Measurements from ENCODE around the gene RAB31. TPM values are rescaled to one million over a fixed set of nuclear protein-coding genes. Genes with fewer than 3 reads are reported as not detected.

RAB31 gene
- total RNA-seq, 1 experiment from 2014 or later = 12.9 TPM

DNA sequence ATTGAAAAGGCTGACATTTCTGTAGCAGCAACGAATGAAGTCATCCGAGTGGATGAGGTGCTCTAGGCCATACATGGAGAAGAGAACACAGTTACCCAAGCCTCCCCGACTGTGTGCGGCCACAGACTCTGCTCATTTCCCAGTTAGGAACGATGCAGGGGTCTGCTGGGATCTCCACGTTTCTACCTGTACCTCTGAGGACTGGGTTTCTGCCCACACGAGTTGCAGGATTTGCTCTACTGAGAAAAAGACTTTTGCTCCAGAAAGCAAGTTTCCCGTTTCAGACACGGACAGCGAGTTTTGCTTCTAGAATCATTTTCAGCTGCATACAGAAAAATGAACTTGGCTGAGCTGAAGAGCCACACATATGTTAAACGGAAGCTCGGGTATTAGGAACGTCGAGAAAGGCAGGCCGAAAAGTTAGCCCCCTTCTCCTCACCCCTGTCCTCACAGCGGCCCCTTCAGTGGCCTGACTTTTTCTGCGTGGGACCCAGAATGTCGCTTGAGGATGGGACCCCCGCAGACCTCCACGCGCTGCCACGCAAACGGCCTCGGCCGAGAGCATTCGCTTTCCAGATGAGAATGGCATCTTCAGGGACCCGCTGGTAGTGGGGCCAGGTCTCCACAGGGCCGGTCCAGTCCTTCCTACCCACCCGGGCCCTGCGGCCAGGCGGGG is 582 bp upstream of the RAB31 start:
- no peak for DNase-seq (ENCODE audit: low read depth, low spot score)
- in situ Hi-C loops (cut with HindIII; ENCODE audit: low pct_unique_long_range_greater_than_20kb, low sequenced_read_pairs) = no loop called here

DNA sequence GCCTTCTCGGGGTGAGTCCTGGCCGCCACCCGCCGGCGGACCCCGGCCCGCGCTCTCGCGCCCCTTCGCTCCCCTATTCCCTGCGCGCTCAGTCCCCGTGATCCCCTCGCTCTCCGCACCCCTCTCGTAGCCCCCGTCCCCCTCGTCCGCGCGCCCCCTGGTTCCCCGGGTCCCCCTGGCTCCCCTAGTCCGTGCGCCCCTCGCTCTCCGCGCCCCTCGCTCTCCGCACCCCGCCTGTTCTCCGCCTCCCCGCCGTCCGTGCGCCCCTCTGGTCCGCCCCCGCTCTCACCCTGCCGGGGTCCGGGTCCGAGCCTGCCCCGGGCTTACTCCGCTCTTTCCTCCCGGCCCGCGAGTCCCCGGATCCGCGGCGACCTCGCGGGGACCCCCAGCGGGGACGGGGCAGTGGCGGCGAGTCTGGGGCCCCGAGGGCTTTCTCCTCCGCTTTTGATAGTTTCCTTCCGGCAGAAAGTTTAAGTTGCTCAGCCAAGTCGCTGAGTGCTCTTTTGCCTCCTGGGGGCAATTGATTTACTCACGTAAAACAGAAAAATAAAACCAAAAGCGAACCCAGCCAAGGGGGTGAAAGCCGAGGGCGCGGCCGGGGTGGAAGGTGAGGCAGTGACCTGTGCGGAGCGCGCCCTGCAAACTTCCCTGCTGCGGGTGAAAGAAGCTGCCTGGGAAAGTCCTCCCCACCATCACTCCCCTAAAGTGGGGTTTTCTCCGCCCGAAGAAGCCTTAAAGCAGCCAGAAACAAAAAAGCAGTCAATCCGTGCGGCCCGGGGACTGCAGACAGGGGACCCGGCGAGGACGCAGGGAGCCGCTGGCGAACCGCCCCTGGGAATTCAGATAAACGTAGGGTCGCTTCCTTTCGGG is 568 bp downstream of the RAB31 start:
- DNase-seq (ENCODE audit: low read depth, low spot score) = no peak

DNA sequence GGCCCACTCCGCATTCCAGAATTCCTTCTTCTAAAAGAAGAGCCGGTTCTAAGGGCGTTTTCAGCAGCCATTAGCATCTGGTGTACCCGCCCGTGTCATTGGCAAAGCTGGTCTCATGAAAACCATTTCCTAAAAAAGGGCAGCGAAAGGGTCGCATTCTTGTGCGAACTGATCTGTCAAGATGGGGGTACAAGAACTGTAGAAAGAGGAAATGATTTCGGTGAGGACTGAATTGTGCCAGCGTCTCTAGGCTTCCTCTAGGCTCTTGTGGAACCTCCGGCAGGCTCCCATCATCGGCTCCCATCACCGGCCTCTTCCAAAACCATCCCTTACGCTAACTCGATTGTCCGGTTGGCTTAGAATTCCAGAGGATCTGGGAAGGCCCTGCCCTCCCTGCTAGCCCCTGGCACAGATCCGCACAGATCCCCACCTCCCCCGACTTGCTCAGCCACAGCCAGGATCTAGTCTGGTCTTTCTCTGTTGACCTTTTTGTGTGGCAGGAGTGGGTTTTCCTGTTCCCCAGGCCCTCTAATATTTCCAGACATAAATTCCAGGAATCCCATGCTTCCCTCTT is 1.3 kb downstream of the RAB31 start:
- DNase-seq (ENCODE audit: low read depth, low spot score) = no peak
- in situ Hi-C loops (cut with HindIII; ENCODE audit: low pct_unique_long_range_greater_than_20kb, low sequenced_read_pairs) = no loop called here

More for the DNA sequence above, 568 bp downstream of the RAB31 start:
- in situ Hi-C loops (cut with HindIII; ENCODE audit: low pct_unique_long_range_greater_than_20kb, low sequenced_read_pairs) = no loop called here

DNA sequence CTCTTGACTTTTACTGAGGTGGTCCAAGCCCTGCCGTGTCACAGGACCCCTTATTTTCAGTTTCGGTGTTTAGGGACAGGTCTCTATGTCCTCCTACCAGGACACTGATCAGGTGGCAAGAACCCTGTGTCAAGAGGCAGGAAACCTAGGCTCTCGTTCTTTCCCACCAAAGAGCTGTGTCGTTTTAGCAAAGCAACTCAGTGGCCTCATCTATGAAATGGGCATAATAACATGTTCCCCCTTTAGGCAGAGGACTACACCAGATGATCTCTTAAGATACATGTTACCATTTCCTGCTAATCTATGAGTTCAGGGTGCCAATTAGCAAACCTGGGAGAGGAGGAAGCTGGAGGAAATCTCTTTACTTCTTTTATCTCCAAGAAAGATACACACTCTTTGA is 1.9 kb downstream of the RAB31 start:
- in situ Hi-C loops (cut with HindIII; ENCODE audit: low pct_unique_long_range_greater_than_20kb, low sequenced_read_pairs) = no loop called here
- DNase-seq (ENCODE audit: low read depth, low spot score) = no peak

DNA sequence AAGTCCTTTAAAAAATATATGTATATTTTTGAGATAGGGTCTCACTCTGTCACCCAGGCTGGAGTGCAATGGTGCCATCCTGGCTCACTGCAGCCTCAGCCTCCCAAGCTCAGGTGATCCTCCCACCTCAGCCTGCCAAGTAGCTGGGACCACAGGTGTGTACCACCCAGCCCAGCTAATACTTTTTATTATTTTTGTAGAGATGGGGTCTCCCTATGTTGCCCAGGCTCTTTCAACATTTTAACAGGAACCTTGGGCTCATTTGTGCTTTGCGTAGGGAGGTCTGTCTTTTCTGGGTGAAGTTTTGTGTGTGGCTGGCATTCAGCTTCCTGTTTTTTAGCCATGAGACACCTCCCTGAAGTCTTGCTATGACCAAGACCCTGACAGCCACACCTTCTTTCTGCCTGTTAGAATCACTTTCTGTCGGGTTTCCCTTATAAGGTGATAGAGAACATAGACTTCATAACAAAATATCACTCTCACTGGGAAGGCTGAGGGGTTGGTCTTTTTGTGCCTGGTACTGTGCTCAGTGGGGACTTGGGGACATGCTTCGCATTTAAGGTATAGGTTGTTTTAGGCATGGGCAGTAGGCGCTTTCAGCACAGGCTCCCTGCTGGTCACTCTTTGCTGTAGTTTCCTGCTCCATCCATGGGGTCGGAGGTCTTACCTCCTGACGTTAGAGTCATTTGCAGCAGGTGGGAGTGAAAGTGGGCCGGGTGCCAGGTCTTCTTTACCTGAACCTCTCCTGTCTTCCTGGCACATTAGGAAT is 3.4 kb downstream of the RAB31 start:
- DNase-seq (ENCODE audit: low read depth, low spot score) = no peak
- in situ Hi-C loops (cut with HindIII; ENCODE audit: low pct_unique_long_range_greater_than_20kb, low sequenced_read_pairs) = no loop called here

DNA sequence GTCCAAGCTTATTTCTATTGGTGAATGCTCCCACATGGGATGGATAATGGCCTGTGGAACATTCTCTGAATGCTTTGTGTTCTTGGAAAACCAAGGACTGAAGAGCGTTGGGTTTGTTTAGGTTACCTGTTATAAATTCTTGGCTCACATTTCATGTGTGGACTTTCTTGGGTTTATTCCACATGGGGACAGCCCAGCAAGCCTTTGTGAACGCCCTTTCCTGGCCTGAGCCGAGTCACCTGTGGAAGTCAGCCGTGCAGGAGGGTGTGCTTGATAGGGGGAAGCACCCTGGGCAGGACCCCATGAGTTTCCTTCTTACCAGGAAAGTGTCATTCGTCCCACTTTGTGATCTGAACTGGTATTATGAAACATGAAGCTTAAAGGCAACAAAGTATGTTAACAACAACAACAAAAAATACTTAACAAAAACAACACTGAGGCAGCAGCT is 4.1 kb downstream of the RAB31 start:
- no peak for DNase-seq (ENCODE audit: low read depth, low spot score)
- in situ Hi-C loops (cut with HindIII; ENCODE audit: low pct_unique_long_range_greater_than_20kb, low sequenced_read_pairs) = no loop called here

DNA sequence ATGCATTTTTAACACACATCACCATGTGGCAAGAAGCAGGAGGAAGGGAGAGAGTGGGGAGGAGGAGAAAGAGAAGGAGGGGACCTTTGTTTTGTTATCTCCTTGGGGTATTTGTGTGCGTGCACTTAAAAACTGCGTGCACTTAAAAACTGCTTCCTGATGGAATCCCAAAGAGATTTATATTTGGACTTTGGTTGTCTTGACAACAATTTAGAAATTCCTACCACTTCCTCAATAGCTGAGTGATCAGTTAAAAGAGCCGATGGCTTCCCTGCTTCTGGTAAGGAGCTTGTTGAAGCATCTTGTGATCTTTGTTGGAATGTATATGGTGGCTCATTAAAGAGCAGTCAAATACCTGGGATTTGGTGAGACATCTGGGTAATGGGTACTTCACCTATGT is 4.5 kb downstream of the RAB31 start:
- DNase-seq (ENCODE audit: low read depth, low spot score) = no peak
- in situ Hi-C loops (cut with HindIII; ENCODE audit: low pct_unique_long_range_greater_than_20kb, low sequenced_read_pairs) = no loop called here

DNA sequence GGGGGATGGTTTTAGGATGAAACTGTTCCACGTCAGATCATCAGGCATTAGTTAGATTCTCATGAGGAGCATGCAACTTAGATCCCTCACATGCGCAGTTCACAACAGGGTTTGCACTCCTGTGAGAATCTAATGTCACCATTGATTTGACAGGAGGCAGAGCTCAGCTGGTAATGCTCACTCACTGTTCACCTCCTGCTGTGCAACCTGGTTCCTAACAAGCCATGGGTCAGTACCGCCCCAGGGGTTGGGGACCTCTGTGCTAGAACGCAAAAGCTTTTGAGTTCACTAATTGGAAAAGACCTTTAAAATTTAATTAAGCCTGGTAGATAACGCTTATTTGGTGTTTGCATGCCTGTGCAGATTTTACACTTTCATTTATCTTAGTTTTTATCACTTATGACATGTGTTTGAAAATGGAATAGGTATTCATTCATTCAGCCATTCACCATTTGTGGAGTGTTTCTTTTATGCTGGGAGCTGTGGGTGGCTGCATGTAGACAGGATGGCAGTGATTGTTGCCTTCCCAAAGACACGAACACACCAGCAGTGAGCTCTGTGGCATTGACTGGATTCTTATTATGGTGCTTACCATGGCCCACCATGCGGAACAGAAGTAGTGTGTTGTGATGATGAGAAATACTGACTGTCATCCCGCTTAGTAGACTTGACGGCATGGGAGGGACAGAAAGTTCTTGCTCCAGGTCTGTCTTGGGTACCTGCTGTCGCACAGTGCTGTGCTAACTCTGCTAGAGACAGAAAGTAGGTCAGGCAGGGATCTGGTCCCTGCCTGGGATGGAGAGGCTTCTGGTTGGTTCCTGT is 6.4 kb downstream of the RAB31 start:
- in situ Hi-C loops (cut with HindIII; ENCODE audit: low pct_unique_long_range_greater_than_20kb, low sequenced_read_pairs) = no loop called here
- no peak for DNase-seq (ENCODE audit: low read depth, low spot score)

DNA sequence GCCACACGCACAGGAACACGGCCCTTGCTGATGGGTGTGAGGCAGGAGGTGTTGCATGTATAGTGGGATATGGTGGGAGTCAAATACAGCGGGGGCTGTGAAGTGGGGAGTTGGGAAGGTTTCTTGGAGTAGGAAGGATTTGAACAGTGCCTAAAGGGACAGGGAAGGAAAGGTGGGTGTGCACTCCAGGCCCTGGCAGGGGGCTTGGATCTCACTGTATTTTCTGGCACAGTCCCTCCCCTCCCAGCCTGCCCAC is 6.9 kb downstream of the RAB31 start:
- in situ Hi-C loops (cut with HindIII; ENCODE audit: low pct_unique_long_range_greater_than_20kb, low sequenced_read_pairs) = no loop called here
- DNase-seq (ENCODE audit: low read depth, low spot score) = no peak

DNA sequence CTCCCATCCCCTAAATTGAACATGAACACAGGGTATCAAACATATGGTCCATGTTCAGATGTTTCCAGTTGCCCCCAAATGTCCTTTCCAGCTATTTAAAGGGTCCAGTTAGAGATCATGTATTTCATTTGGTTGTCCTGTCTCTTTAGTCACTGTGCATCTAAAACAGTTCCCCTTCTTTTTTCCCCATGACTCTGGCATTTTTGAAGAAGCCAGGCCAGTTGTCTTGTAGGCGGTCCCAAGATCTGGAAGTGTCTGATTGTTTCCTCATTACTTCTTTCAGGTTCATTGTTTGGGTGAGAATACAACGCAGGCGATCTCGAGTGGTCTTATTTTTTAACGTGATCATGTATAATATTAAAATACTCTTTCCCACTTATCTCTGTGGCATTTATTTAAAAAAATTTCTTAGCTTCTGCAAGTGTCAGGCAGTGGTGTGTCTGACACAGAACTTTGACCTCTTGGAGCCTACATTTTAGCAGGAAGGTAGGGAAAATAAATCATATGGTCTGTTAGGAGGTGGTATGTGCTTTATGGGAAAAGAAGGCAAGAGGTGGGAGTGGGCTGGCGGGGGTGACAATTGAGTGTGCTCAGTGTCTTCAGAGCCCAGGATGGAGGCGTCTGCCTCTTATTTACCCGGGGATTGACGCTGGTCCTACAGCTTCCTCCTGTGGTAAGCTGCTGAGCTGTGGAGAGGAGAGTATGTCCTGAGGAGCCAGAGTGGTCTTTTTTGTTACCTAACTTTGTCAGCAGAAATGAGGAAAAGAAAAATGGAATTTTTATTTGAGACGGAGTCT is 8.1 kb downstream of the RAB31 start:
- in situ Hi-C loops (cut with HindIII; ENCODE audit: low pct_unique_long_range_greater_than_20kb, low sequenced_read_pairs) = no loop called here
- DNase-seq (ENCODE audit: low read depth, low spot score) = no peak

DNA sequence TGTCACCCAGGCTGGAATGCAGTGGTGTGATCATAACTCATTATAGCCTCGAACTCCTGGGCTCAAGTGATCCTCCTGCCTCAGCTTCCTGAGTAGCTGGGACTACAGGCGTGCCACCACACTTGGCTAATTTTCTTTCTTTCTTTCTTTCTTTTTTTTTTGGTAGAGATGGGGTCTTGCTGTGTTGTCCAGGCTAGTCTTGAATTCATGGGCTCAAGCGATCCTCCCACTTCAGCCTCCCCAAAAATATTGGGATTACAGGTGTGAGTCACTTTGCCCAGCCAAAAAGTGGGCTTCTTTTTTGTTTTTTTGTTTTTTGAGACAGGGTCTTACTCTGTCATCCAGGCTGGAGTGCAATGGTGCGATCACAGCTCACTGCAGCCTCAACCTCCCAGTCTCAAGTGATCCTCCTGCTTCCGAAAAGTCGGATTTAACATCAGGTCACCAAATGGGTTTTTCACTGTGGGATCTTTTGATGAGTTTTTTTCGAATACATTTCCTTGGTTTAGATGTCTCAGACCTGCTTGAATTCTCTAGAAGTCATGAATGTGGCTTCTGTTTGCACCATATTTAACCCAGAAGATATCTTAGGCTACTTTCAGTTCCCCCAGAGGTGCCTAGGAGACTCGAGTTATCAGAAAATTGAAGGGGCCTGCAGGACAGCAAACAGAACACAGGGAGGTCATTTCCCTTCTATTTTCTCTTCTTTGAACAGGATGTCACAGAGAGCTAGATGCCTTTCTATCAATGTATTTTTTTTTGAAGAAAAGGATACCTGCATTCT is 8.9 kb downstream of the RAB31 start:
- in situ Hi-C loops (cut with HindIII; ENCODE audit: low pct_unique_long_range_greater_than_20kb, low sequenced_read_pairs) = no loop called here

DNA sequence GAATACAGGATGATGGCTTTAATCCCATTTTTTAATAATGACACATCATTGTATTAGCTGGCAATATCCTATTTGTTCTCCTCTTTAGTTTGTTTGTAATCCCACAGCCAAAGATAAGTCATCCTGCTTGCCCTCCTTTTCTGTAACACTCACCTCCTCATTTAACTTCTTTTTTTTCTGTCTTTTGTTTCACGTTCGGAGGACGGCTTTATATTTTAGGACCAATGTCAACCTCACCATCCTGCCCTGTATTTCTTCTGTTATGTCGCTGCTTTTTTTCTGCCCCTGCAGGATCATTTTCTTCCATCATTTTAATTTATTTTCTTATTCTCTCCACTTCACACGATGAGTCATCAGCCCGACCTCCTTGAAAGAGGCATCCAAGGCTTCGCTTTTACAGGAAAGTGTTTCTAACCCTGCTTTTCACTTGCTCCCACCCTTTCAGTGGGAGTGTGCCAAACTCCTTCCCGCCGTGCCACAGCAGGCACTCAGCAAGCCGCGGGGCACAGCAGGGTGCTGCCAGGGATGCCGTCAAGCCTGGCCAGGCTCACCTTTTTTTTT is 11.4 kb downstream of the RAB31 start:
- DNase-seq (ENCODE audit: low read depth, low spot score) = no peak
- in situ Hi-C loops (cut with HindIII; ENCODE audit: low pct_unique_long_range_greater_than_20kb, low sequenced_read_pairs) = no loop called here

More for the DNA sequence above, 8.9 kb downstream of the RAB31 start:
- DNase-seq (ENCODE audit: low read depth, low spot score) = no peak

DNA sequence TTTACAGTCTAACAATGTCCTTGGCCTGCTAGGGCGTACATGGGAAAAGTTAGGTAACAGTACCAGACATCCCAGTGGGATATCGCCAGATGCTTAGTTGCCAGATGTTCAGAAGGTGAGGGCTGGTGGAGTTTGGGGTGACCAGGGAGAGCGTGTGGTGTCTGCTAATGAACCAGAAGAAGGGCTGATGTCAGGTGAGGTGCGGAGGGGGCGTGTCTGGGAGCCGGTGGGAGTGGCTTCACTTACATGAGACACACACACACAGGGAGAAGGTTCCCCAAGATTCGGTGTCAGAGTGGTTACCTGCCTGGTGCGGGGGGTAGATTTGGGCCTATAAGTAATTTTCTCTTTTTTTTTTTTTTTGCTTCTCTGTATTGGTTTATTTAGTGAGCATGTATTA is 12.2 kb downstream of the RAB31 start:
- in situ Hi-C loops (cut with HindIII; ENCODE audit: low pct_unique_long_range_greater_than_20kb, low sequenced_read_pairs) = no loop called here
- DNase-seq (ENCODE audit: low read depth, low spot score) = no peak

DNA sequence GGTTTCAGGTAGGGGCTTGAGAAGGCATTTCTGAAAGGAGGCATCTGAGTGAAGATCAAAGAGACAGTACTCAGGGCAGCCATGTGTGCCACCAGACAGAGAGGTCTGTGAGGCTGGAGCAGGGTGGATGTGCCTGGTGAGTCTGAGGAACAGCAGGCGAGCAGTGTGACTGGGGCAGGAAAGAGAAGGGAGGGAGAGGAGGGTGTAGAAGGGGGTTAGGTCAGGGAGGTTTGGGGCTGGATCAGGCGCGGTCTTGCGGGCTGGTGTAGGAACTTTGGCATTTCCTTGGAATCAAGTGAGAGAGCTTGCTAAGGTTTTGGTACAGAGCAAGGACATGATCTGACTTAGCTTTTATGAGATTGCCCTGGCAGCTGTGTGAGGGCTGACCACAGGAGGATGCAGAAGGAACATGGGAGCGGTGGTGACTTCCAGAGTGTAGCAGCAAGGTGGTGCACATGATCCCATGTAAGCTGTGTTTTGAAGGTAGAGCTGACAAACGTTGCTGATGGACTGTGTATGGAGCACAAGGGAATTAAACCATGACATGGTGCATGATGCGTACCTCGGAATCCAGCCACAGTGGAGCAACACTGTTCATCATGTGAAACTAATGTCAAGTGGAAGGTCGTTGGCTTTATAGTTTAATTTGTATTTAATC is 13.9 kb downstream of the RAB31 start:
- DNase-seq (ENCODE audit: low read depth, low spot score) = no peak
- in situ Hi-C loops (cut with HindIII; ENCODE audit: low pct_unique_long_range_greater_than_20kb, low sequenced_read_pairs) = no loop called here

DNA sequence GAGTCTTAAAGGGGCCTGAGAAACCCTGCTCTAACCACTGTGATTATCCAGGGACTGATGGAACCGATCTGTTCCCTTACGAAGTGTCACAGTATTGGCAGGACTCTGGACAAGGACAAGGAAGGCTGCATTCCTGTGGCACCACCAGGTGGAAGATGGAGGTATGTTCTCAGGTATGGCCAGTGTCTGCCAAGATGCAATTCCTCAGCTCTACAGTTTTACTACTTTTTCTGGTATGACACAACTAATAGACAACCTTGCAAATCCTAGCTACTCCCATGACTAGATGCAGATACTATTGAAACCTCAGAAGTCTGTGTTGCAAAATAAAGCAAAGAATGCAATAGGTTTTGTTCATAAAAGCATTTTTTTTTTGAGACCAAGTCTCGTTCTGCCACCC is 14.6 kb downstream of the RAB31 start:
- in situ Hi-C loops (cut with HindIII; ENCODE audit: low pct_unique_long_range_greater_than_20kb, low sequenced_read_pairs) = no loop called here
- no peak for DNase-seq (ENCODE audit: low read depth, low spot score)

All from SK-MEL-5 (cell line).